Calu3 (cell line): ENCODE data around the gene LRRC9. TPM values are rescaled to one million over a fixed set of nuclear protein-coding genes. Genes with fewer than 3 reads are reported as not detected.
"Not testable (repeated sequence)": the region's sequence is repeated elsewhere in the genome, so short reads cannot be mapped to it uniquely, and the experiment has no call there.

ENCODE experiments used
- BruUV-seq: library from RNA; stranded (reverse); fragments of 400-500 nt; replicated peaks from 2 replicates; lab custom pipeline; 2021; lab: Mats Ljungman, UMichigan
- CTCF ChIA-PET: fragments of 300-600 bp; sonication (Branson Sonifier 250); formaldehyde crosslinking; loops from one replicate; lab custom pipeline; 2022; ENCODE audit warnings: antibody characterized with exemption; lab: Charles Lee
- DNase-seq: peaks from one replicate; pipeline ENCODE4 v3.0.0; 2022
- H3K27ac Mint-ChIP-seq: one replicate; pipeline ENCODE4 v1.8.0; 2022; ENCODE audit warnings: mixed read lengths; ENCODE audit not compliant: unreplicated experiment
- H3K27me3 Mint-ChIP-seq: one replicate; pipeline ENCODE4 v1.8.0; 2022; ENCODE audit warnings: mixed read lengths; ENCODE audit not compliant: unreplicated experiment
- H3K36me3 Mint-ChIP-seq: one replicate; pipeline ENCODE4 v1.8.0; 2022; ENCODE audit warnings: mild to moderate bottlenecking, moderate library complexity, mixed read lengths; ENCODE audit not compliant: insufficient read depth, unreplicated experiment
- H3K4me1 Mint-ChIP-seq: one replicate; pipeline ENCODE4 v1.8.0; 2022; ENCODE audit warnings: mild to moderate bottlenecking, low read depth, mixed read lengths; ENCODE audit not compliant: unreplicated experiment
- H3K4me3 Mint-ChIP-seq: one replicate; pipeline ENCODE4 v1.8.0; 2022; ENCODE audit warnings: mild to moderate bottlenecking, low read depth, moderate library complexity, mixed read lengths; ENCODE audit not compliant: unreplicated experiment
- H3K9me3 Mint-ChIP-seq: one replicate; pipeline ENCODE4 v1.8.0; 2022; ENCODE audit warnings: low read depth, mixed read lengths; ENCODE audit not compliant: unreplicated experiment
- intact Hi-C: fragments of 100-400 bp; cut with micrococcal nuclease; formaldehyde crosslinking; loops from one replicate; pipeline ENCODE4 v1.10.0; 2022; ENCODE audit not compliant: unreplicated experiment
- total RNA-seq: library from RNA; stranded (reverse); gene quantifications from 2 replicates; pipeline ENCODE4 v1.2.3, GENCODE V29; 2022
- TF ChIP-seq, protein P1 (sequence below): fragments of 200-600 bp; IDR thresholded peaks from one replicate; pipeline ENCODE4 v1.8.0; 2022; ENCODE audit warnings: antibody characterized with exemption; ENCODE audit not compliant: unreplicated experiment

LRRC9 gene
- total RNA-seq, 1 experiment from 2014 or later, result not detected

DNA sequence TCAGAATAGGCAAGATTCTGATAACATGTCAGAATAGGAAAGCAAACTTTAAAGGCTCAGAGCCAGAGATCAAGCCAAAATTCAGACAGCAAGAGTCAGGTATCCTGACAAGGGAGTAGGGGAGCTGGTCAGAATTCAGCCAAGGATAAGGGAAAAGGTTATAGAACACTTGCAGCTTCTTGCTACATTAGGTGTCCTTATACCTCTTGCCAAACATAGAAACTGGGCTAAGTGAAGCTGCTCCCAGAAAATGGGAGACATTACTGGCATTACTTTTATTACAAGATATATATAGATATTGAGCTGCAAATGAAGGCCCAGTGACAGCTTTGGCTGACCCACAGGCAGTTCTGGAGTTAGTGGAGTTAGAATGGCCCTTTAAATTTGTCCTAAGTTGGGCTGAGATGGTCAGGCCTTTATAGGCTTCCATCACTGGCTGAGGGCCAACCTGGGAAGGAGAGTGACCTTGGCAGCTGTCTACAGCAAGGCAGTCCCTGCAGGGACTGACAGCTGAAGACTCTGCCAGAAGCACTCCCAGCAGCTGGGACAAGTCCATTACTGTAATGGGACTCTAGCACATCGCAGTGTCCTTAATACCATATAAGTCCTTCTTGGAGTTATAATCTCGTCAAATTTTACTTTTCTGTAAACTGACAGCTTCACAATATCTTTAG is 83.0 kb downstream of the LRRC9 start:
- intact Hi-C loops, result no loop called here
- H3K4me3 Mint-ChIP-seq, result no peak overlapping the region
- H3K4me1 Mint-ChIP-seq, result no peaks in the 10 kb centered on the region
- no peaks in the 10 kb centered on the region for H3K27me3 Mint-ChIP-seq
- CTCF ChIA-PET, result interaction anchor here (0.6 kb wide), 1 partner anchor 209 kb away, joined by 3 read pairs; no protein-coding TSS in a partner anchor
- H3K9me3 Mint-ChIP-seq, result no peaks in the 10 kb centered on the region
- no peaks in the 10 kb centered on the region for H3K36me3 Mint-ChIP-seq
- TF ChIP-seq, protein P1, sequence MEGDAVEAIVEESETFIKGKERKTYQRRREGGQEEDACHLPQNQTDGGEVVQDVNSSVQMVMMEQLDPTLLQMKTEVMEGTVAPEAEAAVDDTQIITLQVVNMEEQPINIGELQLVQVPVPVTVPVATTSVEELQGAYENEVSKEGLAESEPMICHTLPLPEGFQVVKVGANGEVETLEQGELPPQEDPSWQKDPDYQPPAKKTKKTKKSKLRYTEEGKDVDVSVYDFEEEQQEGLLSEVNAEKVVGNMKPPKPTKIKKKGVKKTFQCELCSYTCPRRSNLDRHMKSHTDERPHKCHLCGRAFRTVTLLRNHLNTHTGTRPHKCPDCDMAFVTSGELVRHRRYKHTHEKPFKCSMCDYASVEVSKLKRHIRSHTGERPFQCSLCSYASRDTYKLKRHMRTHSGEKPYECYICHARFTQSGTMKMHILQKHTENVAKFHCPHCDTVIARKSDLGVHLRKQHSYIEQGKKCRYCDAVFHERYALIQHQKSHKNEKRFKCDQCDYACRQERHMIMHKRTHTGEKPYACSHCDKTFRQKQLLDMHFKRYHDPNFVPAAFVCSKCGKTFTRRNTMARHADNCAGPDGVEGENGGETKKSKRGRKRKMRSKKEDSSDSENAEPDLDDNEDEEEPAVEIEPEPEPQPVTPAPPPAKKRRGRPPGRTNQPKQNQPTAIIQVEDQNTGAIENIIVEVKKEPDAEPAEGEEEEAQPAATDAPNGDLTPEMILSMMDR, result no peak
- H3K27ac Mint-ChIP-seq, result no peak overlapping the region
- no peak for DNase-seq
- BruUV-seq, result no TSS peak

DNA sequence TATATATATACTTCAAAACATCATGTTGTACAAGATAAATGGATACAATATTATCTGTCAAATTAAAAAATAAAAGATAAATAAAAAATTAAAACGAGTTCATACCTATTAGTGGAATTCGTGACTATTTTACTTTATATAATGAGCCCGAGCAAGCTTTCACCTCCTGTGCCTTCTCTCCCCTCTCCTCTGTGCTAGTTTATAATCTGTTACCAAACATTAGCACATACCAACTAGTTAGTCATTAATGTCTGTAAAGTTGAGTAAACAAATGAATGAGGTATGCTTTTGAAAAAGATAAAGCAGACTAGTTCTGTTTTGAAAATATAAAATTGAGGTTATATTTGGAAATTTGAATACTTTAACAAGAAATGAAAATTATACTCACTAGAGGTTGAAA is 84.0 kb downstream of the LRRC9 start:
- Mint-ChIP-seq H3K36me3 (no peaks in the 10 kb centered on the region), H3K9me3 (no peaks in the 10 kb centered on the region), H3K27me3 (no peaks in the 10 kb centered on the region), H3K27ac (no peak overlapping the region), H3K4me3 (no peak overlapping the region), H3K4me1 (no peaks in the 10 kb centered on the region)
- no peak for DNase-seq
- CTCF ChIA-PET, result interaction anchor here (0.6 to 0.7 kb wide), 2 partner anchors 15 to 1070 kb away, joined by 3 to 8 read pairs; no protein-coding TSS in a partner anchor
- BruUV-seq, result no TSS peak
- intact Hi-C loops, result no loop called here
- TF ChIP-seq, protein P1, result no peak

DNA sequence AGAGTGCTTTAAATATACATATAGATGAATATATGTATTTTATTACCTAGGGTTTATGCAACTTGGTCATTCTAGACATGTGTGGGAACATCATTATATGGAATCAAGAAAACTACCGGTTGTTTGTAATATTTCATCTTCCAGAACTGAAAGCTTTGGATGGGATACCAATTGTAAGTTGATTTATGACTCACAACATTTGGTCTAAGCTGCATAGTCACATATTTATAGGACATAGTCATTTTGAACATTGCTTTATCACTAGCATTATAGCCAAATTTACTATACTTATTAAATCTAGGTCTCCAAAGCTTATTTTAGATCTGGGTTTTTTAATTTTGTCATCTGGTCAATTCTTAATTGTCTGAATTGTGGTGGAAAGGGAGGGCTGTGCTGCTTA is 88.1 kb downstream of the LRRC9 start:
- H3K36me3 Mint-ChIP-seq, result no peaks in the 10 kb centered on the region

DNA sequence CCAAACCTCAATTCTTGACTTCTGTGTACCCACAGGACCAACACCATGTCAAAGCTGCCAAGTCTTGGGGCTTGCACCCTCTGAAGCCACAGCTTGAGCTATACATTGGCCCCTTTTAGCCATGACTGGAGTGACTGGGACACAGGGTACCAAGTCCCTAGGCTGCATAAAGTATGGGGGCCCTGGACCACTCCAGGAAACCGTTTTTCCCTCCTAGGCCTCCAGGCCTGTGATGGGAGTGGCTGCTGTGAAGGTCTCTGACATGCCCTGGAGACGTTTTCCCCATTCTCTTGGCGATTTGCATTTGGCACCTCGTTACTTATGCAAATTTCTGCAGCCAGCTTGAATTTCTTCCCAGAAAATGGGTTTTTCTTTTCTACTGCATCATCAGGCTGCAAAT is 90.3 kb downstream of the LRRC9 start:
- DNase-seq, H3K27ac Mint-ChIP-seq, intact Hi-C loops, BruUV-seq, H3K36me3 Mint-ChIP-seq, CTCF ChIA-PET, H3K27me3 Mint-ChIP-seq, H3K4me1 Mint-ChIP-seq, H3K4me3 Mint-ChIP-seq: not testable (repeated sequence)
- peaks cover 13% of the 10 kb centered on the region for H3K9me3 Mint-ChIP-seq

More for the DNA sequence above, 88.1 kb downstream of the LRRC9 start:
- no TSS peak for BruUV-seq
- H3K4me3 Mint-ChIP-seq, result no peak overlapping the region
- H3K27ac Mint-ChIP-seq, result no peak overlapping the region
- no peaks in the 10 kb centered on the region for H3K27me3 Mint-ChIP-seq
- TF ChIP-seq, protein P1, result no peak
- DNase-seq, result no peak
- H3K4me1 Mint-ChIP-seq, result no peaks in the 10 kb centered on the region
- CTCF ChIA-PET, result no interaction called here
- intact Hi-C loops, result no loop called here
- H3K9me3 Mint-ChIP-seq, result peaks cover 7% of the 10 kb centered on the region

DNA sequence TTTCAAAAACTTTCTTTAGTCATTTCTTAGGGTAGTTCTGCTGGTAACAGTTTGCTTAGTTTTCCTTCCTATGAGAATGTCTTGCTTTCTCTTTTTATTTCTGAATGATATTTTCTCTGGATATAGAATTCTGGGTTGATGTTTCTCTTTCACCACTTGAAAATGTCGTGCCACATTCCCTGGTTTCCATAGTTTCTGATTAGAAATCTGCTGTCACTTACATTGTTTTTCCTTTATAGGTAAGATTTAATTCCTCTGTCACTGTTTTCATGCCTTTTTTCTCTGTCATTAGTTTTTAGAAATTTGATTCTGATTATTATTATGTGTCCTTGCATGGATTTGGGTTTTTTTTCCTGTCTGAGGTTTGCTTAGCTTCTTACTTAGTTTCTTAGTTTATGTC is 94.5 kb downstream of the LRRC9 start:
- TF ChIP-seq, protein P1, result no peak
- Mint-ChIP-seq H3K9me3 (peaks cover 11% of the 10 kb centered on the region), H3K4me1 (no peaks in the 10 kb centered on the region), H3K36me3 (no peaks in the 10 kb centered on the region), H3K4me3 (no peak overlapping the region), H3K27ac (no peak overlapping the region), H3K27me3 (no peaks in the 10 kb centered on the region)
- no peak for DNase-seq
- intact Hi-C loops, result no loop called here
- BruUV-seq, result no TSS peak
- CTCF ChIA-PET, result no interaction called here
